Upper lobe of right lung (tissue), 1 donor: ENCODE measurements around the gene OCIAD1. TPM values are rescaled to one million over a fixed set of nuclear protein-coding genes. Genes with fewer than 3 reads are reported as not detected.

Source experiments
- ATAC-seq: fragments of 200-7000 bp; cut with Tn5 transposase; one replicate; pipeline ENCODE4 v1.9.1; 2020; ENCODE audit warnings: mild to moderate bottlenecking, moderate library complexity
- DNase-seq: peaks from one replicate; pipeline ENCODE4 v3.0.0-alpha.2; 2020
- H3K27ac ChIP-seq: fragments of 200-600 bp; one replicate; pipeline ENCODE4 v1.8.0; 2022
- H3K27me3 ChIP-seq: fragments of 200-600 bp; one replicate; pipeline ENCODE4 v1.8.0; 2022; ENCODE audit warnings: mild to moderate bottlenecking
- H3K36me3 ChIP-seq: fragments of 200-600 bp; one replicate; pipeline ENCODE4 v1.8.0; 2022
- H3K4me1 ChIP-seq: fragments of 200-600 bp; one replicate; pipeline ENCODE4 v1.8.0; 2022
- H3K4me3 ChIP-seq: fragments of 200-600 bp; one replicate; pipeline ENCODE4 v1.8.0; 2022; ENCODE audit warnings: mild to moderate bottlenecking
- H3K9me3 ChIP-seq: fragments of 200-600 bp; one replicate; pipeline ENCODE4 v1.8.0; 2022
- intact Hi-C: fragments of 100-400 bp; cut with DNase I; formaldehyde crosslinking; loops from one replicate; pipeline ENCODE4 v1.11.0; 2022
- total RNA-seq: library from RNA; stranded (reverse); fragmentation: NEBNext Ultra II Directional; extraction: Animal tissue kit (Norgen Biotek cat#: 25700); gene quantifications from one replicate; pipeline ENCODE4 v1.2.1, GENCODE V29; 2021
- TF ChIP-seq, protein P1 (sequence below): fragments of 200-600 bp; IDR thresholded peaks from one replicate; pipeline ENCODE4 v1.8.0; 2022; ENCODE audit warnings: antibody characterized with exemption
- donor health status: DM: no; HTN: yes; CAD: no; lungs with severe emphysema.

Gene OCIAD1
- total RNA-seq, 1 donor from 2014 or later, result 101 TPM

- TF ChIP-seq, protein P1, sequence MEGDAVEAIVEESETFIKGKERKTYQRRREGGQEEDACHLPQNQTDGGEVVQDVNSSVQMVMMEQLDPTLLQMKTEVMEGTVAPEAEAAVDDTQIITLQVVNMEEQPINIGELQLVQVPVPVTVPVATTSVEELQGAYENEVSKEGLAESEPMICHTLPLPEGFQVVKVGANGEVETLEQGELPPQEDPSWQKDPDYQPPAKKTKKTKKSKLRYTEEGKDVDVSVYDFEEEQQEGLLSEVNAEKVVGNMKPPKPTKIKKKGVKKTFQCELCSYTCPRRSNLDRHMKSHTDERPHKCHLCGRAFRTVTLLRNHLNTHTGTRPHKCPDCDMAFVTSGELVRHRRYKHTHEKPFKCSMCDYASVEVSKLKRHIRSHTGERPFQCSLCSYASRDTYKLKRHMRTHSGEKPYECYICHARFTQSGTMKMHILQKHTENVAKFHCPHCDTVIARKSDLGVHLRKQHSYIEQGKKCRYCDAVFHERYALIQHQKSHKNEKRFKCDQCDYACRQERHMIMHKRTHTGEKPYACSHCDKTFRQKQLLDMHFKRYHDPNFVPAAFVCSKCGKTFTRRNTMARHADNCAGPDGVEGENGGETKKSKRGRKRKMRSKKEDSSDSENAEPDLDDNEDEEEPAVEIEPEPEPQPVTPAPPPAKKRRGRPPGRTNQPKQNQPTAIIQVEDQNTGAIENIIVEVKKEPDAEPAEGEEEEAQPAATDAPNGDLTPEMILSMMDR, result no peak
- Histone ChIP-seq H3K9me3 (no peaks in the 10 kb centered on the region), H3K4me3 (no peak overlapping the region), H3K4me1 (no peaks in the 10 kb centered on the region), H3K27ac (no peak overlapping the region), H3K36me3 (peaks cover 8% of the 10 kb centered on the region), H3K27me3 (no peaks in the 10 kb centered on the region)
- intact Hi-C loops, result no loop called here
- DNase-seq, result no peak
- no peak for ATAC-seq
Observed at GRCh38 chr4:48891028-48891619, 60.2 kb downstream of the OCIAD1 start.

DNA sequence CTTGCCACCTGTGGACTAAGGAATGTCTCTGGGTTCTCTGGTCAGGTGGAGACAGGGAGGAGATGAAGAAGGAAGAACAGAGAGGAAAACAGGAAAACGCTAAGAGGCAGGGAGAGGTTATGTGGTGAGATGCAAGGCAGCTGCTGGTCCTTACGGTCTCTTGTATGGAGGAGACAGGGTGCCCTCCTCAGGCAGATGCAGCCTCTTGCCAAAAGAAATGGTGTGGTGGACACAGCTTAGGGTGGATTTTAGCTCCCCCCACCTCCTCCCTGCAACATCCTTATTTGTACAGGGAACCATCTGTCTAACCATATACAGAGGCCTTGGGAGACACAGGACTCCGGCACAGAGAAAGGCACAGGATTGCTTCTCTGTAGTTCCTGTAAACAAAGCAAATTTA, 66.0 kb downstream of the OCIAD1 start:
- Histone ChIP-seq H3K27me3 (no peaks in the 10 kb centered on the region), H3K9me3 (no peaks in the 10 kb centered on the region), H3K36me3 (peaks cover 12% of the 10 kb centered on the region), H3K4me1 (no peaks in the 10 kb centered on the region), H3K4me3 (no peak overlapping the region), H3K27ac (no peak overlapping the region)
- intact Hi-C loops, result no loop called here
- TF ChIP-seq, protein P1, result no peak
- DNase-seq (no peak), ATAC-seq (no peak)

DNA sequence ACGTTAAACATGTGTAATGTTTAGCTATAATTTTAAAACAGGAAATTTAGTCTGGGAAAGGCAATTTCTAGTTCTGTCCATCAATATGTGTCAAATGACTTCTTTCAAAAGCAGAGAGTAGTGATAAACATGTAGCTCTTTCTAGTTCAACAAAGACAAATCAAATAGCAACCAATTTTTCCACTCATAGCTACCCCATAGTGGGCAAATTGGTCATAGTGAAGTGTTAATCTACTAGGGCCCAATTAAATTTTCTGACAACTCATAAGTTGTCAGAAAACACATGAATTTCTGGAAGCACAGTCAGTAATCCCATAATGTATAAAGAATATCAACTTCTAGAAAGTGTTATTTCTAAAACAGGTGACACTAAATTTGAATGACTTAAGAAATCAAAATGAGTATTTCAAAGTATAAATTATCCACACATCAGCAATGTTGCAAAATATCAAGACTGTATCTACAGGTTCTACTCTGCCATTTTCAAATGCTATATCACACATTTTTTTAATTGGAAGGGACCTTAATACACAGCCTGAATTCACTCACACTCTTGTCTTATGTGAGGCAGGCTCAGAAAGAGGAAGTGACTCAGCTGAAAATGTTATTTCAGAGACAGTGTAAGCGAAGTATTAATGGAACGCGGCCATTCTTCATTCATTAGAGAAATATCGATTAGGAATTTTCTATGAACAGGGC, 68.0 kb downstream of the OCIAD1 start:
- no peak overlapping the region for H3K4me3 ChIP-seq
- DNase-seq, result no peak
- peak; percentile 39 for ATAC-seq
- intact Hi-C loops, result no loop called here
- H3K36me3 ChIP-seq, result peaks cover 10% of the 10 kb centered on the region
- TF ChIP-seq, protein P1, result no peak
- no peaks in the 10 kb centered on the region for H3K4me1 ChIP-seq
- H3K27ac ChIP-seq, result no peak overlapping the region
- H3K9me3 ChIP-seq, result no peaks in the 10 kb centered on the region
- H3K27me3 ChIP-seq, result no peaks in the 10 kb centered on the region

DNA sequence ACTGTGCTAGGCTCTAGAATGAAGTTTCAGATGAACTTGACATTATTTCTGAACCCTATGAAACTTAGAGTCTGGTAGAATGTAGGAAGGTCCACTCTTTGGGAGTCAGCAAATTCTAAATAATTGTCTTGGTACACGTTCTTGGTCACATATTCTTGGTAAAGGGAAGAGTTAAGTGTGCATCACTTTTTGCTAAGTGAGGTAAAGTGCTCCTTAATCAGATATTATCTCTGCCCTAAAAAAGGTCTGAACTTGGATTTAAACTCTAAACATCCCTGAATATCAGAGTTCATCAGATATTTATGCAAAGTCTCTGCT, 68.5 kb downstream of the OCIAD1 start:
- TF ChIP-seq, protein P1, result no peak
- Histone ChIP-seq H3K36me3 (peaks cover 10% of the 10 kb centered on the region), H3K27ac (no peak overlapping the region), H3K27me3 (no peaks in the 10 kb centered on the region), H3K4me3 (no peak overlapping the region), H3K4me1 (no peaks in the 10 kb centered on the region), H3K9me3 (no peaks in the 10 kb centered on the region)
- ATAC-seq, result no peak
- DNase-seq, result no peak
- intact Hi-C loops, result no loop called here

- Histone ChIP-seq H3K4me3 (no peak overlapping the region), H3K36me3 (peaks cover 10% of the 10 kb centered on the region), H3K27ac (no peak overlapping the region), H3K4me1 (peaks cover 1% of the 10 kb centered on the region), H3K9me3 (no peaks in the 10 kb centered on the region), H3K27me3 (no peaks in the 10 kb centered on the region)
- DNase-seq (no peak), ATAC-seq (no peak)
- TF ChIP-seq, protein P1, result no peak
- intact Hi-C loops, result no loop called here
Observed at GRCh38 chr4:48899950-48900349, 69.1 kb downstream of the OCIAD1 start.
